Measurements from ENCODE around the gene PAPOLG.

- TF ChIP-seq CTCF (IDR thresholded peaks at IDR 0.05) (no peak), POLR2A (IDR thresholded peaks at IDR 0.05) (no peak)
Observed at GRCh38 chr2:60717691-60718090, 38.4 kb upstream of the PAPOLG start.
